Hepatocyte (in vitro differentiated cells): ENCODE data around the gene CAV1. TPM values are rescaled to one million over a fixed set of nuclear protein-coding genes. Genes with fewer than 3 reads are reported as not detected.

Source experiments
- DNase-seq: peaks from one replicate; pipeline ENCODE4 v3.0.0-alpha.2; 2016; ENCODE audit warnings: low spot score
- H2AFZ ChIP-seq: fragments of 200-600 bp; sonication (generic); 2 replicates; pipeline ENCODE4 v1.6.0; 2016; ENCODE audit warnings: antibody characterized with exemption, mild to moderate bottlenecking
- H3K27ac ChIP-seq: fragments of 200-600 bp; sonication (generic); 2 replicates; pipeline ENCODE4 v1.5.1; 2016; ENCODE audit warnings: mild to moderate bottlenecking
- H3K27me3 ChIP-seq: fragments of 200-600 bp; sonication (generic); 2 replicates; pipeline ENCODE4 v1.6.1; 2016
- H3K36me3 ChIP-seq: fragments of 200-600 bp; sonication (generic); replicated peaks from 2 replicates; pipeline ENCODE4 v1.5.1; 2016; ENCODE audit warnings: low read depth; ENCODE audit not compliant: insufficient read depth
- H3K4me1 ChIP-seq: fragments of 200-600 bp; sonication (generic); 2 replicates; pipeline ENCODE4 v1.5.1; 2016; ENCODE audit warnings: mild to moderate bottlenecking, moderate library complexity; ENCODE audit not compliant: insufficient read depth
- H3K4me2 ChIP-seq: fragments of 200-600 bp; sonication (generic); 2 replicates; pipeline ENCODE4 v1.6.0; 2016
- H3K4me3 ChIP-seq: fragments of 200-600 bp; sonication (generic); 2 replicates; pipeline ENCODE4 v1.5.1; 2016; ENCODE audit warnings: mild to moderate bottlenecking
- H3K79me2 ChIP-seq: fragments of 200-600 bp; sonication (generic); 2 replicates; pipeline ENCODE4 v1.6.0; 2017; ENCODE audit warnings: mild to moderate bottlenecking
- H3K9me2 ChIP-seq: fragments of 200-600 bp; sonication (generic); replicated peaks from 2 replicates; pipeline ENCODE4 v1.6.0; 2017; ENCODE audit warnings: mild to moderate bottlenecking; ENCODE audit not compliant: insufficient read depth
- H3K9me3 ChIP-seq: fragments of 200-600 bp; sonication (generic); 2 replicates; pipeline ENCODE4 v1.5.1; 2016; ENCODE audit warnings: low read depth, mild to moderate bottlenecking
- H4K20me1 ChIP-seq: fragments of 200-600 bp; sonication (generic); 2 replicates; pipeline ENCODE4 v1.6.0; 2016; ENCODE audit warnings: mild to moderate bottlenecking; ENCODE audit not compliant: insufficient read depth, poor library complexity, severe bottlenecking
- EZH2 ChIP-seq: fragments of 200-600 bp; sonication (generic); IDR thresholded peaks from 2 replicates; pipeline ENCODE4 v1.6.1; 2016; ENCODE audit warnings: antibody characterized with exemption, mild to moderate bottlenecking, borderline replicate concordance
- EZH2phosphoT487 ChIP-seq: fragments of 200-600 bp; sonication (generic); IDR thresholded peaks from one replicate; pipeline ENCODE4 v1.6.1; 2018; ENCODE audit warnings: antibody characterized with exemption, mild to moderate bottlenecking, low read depth, moderate library complexity; ENCODE audit not compliant: unreplicated experiment, severe bottlenecking
- WGBS: methylation state at CpG from one replicate; pipeline ENCODE4 v1.1.6; 2016; ENCODE audit warnings: low lambda C conversion rate; ENCODE audit errors: missing lambda C conversion rate; 5-methylcytosine and 5-hydroxymethylcytosine counted together
- polyA plus RNA-seq: library from polyadenylated mRNA; unstranded; fragments of >200 nt; fragmentation: Nextera tagmentation; extraction: Ambion mirVana; gene quantifications from 2 replicates; pipeline ENCODE4 v1.2.1, GENCODE V29; 2016
- total RNA-seq: library from RNA; depleted of rRNA; stranded (reverse); fragments of >200 nt; gene quantifications from 2 replicates; pipeline ENCODE4 v1.2.3, GENCODE V29; 2014
- TF ChIP-seq, protein P1 (sequence below): fragments of 200-600 bp; sonication (generic); IDR thresholded peaks from 2 replicates; pipeline ENCODE4 v1.5.1; 2016; ENCODE audit warnings: antibody characterized with exemption, mild to moderate bottlenecking; ENCODE audit not compliant: poor library complexity

CAV1 gene
- total and polyA plus RNA-seq, 2 experiments from 2014 or later = 36.0 to 43.3 TPM

DNA sequence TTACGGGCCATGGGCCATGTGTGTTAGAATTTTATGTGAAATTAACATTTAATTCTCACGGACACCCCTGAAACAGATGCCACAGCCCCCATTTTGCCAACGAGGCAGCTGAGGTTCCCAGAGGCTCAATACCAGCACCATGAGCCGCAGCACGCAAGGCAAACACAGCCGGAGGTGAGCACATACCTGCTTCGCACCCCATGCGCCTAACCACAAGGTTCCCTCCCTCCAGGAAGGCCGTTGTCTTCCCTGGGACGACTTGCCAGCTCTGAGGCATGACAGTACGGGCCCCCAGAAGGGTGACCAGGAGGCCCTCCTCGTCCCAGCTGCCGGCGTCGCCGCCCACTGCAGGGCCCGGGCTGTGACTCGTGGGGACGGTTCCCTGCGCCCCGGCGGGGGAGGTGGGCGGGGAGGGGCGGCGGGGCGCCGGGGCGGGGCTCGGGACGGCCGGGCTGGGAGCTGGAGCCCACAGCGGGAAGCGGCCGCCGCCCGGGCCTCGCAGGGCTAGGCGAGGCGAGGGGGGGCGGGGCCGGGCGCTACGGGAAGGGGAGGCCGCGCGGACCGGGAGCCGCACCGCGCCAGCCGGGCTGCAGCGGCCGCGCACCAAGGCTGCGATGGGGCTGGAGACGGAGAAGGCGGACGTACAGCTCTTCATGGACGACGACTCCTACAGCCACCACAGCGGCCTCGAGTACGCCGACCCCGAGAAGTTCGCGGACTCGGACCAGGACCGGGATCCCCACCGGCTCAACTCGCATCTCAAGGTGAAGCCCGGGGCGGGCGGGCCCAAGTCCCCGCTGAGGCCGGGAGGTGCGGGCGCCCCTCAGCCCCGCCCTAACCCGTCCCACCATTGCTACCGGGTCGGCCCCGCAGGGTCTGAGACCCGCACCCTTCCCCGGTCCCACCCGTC is 25.4 kb upstream of the CAV1 start, which contains the start of gene CAV2:
TSS of gene CAV2 (plus strand) at position 571 of the 910 bp plus-strand sequence. CDS start at position 615, 44 bp downstream.
- H2AFZ ChIP-seq = peak within 1 kb of the TSS; percentile 99
- 6% methylated on average over 32 of the region's 86 CpGs for WGBS
- H3K79me2 ChIP-seq = no peaks in the 10 kb centered on the region
- DNase-seq = peak; percentile 88
- H3K36me3 ChIP-seq = no peaks in the 10 kb centered on the region
- TF ChIP-seq, protein P1, sequence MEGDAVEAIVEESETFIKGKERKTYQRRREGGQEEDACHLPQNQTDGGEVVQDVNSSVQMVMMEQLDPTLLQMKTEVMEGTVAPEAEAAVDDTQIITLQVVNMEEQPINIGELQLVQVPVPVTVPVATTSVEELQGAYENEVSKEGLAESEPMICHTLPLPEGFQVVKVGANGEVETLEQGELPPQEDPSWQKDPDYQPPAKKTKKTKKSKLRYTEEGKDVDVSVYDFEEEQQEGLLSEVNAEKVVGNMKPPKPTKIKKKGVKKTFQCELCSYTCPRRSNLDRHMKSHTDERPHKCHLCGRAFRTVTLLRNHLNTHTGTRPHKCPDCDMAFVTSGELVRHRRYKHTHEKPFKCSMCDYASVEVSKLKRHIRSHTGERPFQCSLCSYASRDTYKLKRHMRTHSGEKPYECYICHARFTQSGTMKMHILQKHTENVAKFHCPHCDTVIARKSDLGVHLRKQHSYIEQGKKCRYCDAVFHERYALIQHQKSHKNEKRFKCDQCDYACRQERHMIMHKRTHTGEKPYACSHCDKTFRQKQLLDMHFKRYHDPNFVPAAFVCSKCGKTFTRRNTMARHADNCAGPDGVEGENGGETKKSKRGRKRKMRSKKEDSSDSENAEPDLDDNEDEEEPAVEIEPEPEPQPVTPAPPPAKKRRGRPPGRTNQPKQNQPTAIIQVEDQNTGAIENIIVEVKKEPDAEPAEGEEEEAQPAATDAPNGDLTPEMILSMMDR = no peak
- TF ChIP-seq EZH2 (no peak), EZH2phosphoT487 (no peak)
- no peaks in the 10 kb centered on the region for H3K9me3 ChIP-seq
- no peaks in the 10 kb centered on the region for H3K27me3 ChIP-seq
- H3K4me3 ChIP-seq = peak within 1 kb of the TSS; percentile 79
- peaks cover 10% of the 10 kb centered on the region for H3K4me1 ChIP-seq
- peak within 1 kb of the TSS; percentile 81 for H3K27ac ChIP-seq
- no peaks in the 10 kb centered on the region for H4K20me1 ChIP-seq
- H3K4me2 ChIP-seq = peak within 1 kb of the TSS; percentile 94
- no peaks in the 10 kb centered on the region for H3K9me2 ChIP-seq

DNA sequence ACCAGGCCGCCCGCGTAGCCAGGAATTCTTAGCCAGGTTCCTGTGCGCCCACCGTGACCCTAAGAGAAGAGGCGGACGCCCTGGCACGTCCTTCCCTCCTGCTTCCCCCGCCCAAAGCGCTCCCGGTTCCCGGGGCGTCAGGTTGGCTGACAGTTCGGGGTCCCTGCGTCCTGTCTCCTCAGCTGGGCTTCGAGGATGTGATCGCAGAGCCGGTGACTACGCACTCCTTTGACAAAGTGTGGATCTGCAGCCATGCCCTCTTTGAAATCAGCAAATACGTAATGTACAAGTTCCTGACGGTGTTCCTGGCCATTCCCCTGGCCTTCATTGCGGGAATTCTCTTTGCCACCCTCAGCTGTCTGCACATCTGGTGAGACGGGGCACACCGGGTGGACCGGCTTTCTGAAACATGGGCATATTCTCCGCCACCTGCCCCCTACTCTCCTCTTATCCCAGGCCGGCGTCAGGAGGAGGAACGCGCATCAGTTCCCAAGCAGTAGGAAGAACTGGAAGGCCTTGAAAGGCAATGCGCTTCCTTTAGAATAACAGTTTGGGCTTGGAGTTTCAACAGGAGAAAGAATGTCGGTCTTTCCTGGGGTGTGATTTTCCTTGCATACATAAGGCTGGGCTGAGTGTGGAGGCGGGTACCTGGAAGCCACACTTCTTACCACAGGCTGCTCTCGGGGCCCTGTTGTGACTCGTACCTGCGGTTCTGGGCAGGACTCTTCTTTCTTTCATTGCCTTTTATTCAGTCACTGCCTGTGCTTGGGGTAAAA is 24.6 kb upstream of the CAV1 start:
- peaks cover 10% of the 10 kb centered on the region for H3K4me1 ChIP-seq
- no peaks in the 10 kb centered on the region for H3K79me2 ChIP-seq
- peak overlapping the region; percentile 78 for H3K27ac ChIP-seq
- peak overlapping the region; percentile 99 for H2AFZ ChIP-seq
- H3K9me2 ChIP-seq = no peaks in the 10 kb centered on the region
- no peaks in the 10 kb centered on the region for H4K20me1 ChIP-seq
- H3K4me2 ChIP-seq = peak overlapping the region; percentile 94
- H3K27me3 ChIP-seq = no peaks in the 10 kb centered on the region
- H3K4me3 ChIP-seq = peak overlapping the region; percentile 79
- TF ChIP-seq, protein P1 = no peak
- TF ChIP-seq EZH2phosphoT487 = no peak
- TF ChIP-seq EZH2 = no peak
- 9% methylated on average over 31 of the region's 36 CpGs for WGBS
- H3K9me3 ChIP-seq = no peaks in the 10 kb centered on the region
- H3K36me3 ChIP-seq = no peaks in the 10 kb centered on the region
- DNase-seq = peak; percentile 42

DNA sequence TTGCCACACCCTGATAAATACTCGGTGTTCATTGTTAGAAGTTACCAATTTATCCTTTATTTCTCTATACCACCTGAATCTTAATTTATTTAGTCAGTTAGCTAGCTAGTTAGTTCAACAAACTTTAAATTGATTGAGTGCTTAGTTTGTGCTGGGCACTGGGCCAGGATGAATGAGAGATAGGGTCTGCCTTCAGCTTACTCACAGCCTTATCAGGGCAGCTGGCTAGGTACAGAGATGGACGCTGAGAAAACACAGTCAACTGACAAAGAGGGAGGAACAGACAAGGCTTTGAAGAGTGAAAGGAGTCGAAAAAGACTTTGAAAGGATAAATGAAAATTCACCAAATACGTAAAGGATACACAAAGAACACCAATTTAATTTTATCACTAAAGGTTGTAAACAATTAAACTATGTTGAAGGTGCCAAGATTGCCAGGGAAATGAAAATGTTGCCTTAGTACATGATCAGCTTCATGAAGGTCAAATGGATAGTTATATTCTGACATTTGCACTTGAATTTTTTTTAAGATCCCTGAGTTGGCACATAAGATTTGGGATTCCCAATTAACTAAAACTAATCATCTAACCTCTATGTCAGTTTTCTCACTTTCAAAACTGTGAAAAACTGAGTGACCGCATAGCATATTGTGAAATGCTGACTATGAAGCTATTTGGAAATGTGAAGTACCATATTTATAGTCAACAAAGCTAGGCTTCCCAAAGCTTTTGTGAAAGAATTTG is 23.2 kb upstream of the CAV1 start:
- 59% methylated on average over 5 of the region's 5 CpGs for WGBS
- no peaks in the 10 kb centered on the region for H3K79me2 ChIP-seq
- peak overlapping the region; percentile 79 for H3K4me3 ChIP-seq
- no peaks in the 10 kb centered on the region for H3K9me3 ChIP-seq
- TF ChIP-seq EZH2phosphoT487 (no peak), EZH2 (no peak)
- TF ChIP-seq, protein P1 = no peak
- no peaks in the 10 kb centered on the region for H4K20me1 ChIP-seq
- peak; percentile 35 for DNase-seq
- no peaks in the 10 kb centered on the region for H3K9me2 ChIP-seq
- H3K4me2 ChIP-seq = peak overlapping the region; percentile 94
- no peak overlapping the region for H2AFZ ChIP-seq
- peak overlapping the region; percentile 78 for H3K27ac ChIP-seq
- no peaks in the 10 kb centered on the region for H3K27me3 ChIP-seq
- peaks cover 10% of the 10 kb centered on the region for H3K4me1 ChIP-seq
- no peaks in the 10 kb centered on the region for H3K36me3 ChIP-seq
